Activated CD8-positive, alpha-beta T cell treated with anti-CD3 and anti-CD28 coated beads, Interleukin-2, amount 10 ng/mL, durations not matched to agents 7 days and 5 days (primary cell): ENCODE measurements around the gene SHB. TPM values are rescaled to one million over a fixed set of nuclear protein-coding genes. Genes with fewer than 3 reads are reported as not detected.

Source experiments
- ATAC-seq: fragments of 150-1000 bp; cut with Tn5 transposase; one replicate; pipeline ENCODE4 v1.10.0; 2021; ENCODE audit warnings: moderate library complexity
- CTCF ChIA-PET: fragments of 350-600 bp; sonication (Branson Sonifier 250); formaldehyde crosslinking; loops from one replicate; lab custom pipeline; 2021; ENCODE audit warnings: antibody characterized with exemption; lab: Charles Lee
- POLR2A ChIA-PET: fragments of 350-600 bp; sonication (Branson Sonifier 250); formaldehyde crosslinking; loops from one replicate; lab custom pipeline; 2021; ENCODE audit warnings: antibody characterized with exemption; lab: Charles Lee
- DNase-seq: peaks from one replicate; pipeline ENCODE4 v3.0.0-alpha.2; 2020
- H3K27ac Mint-ChIP-seq: one replicate; pipeline ENCODE4 v1.8.0; 2021; ENCODE audit warnings: mild to moderate bottlenecking, mixed read lengths
- H3K27me3 Mint-ChIP-seq: one replicate; pipeline ENCODE4 v1.8.0; 2021; ENCODE audit warnings: low read depth, mixed read lengths
- H3K36me3 Mint-ChIP-seq: one replicate; pipeline ENCODE4 v1.8.0; 2021; ENCODE audit warnings: low read depth, mixed read lengths
- H3K4me1 Mint-ChIP-seq: one replicate; pipeline ENCODE4 v1.8.0; 2021; ENCODE audit warnings: low read depth, mixed read lengths
- H3K4me3 Mint-ChIP-seq: one replicate; pipeline ENCODE4 v1.8.0; 2021; ENCODE audit warnings: mild to moderate bottlenecking, mixed read lengths
- H3K9me3 Mint-ChIP-seq: one replicate; pipeline ENCODE4 v1.8.0; 2022; ENCODE audit warnings: mixed read lengths; ENCODE audit not compliant: insufficient read depth
- total RNA-seq, 2 experiments: library from RNA; stranded (reverse); gene quantifications; one replicate each; pipeline ENCODE4 v1.2.3, GENCODE V29; 2021

Gene SHB
- total RNA-seq, 2 experiments from 2014 or later: 0.57 to 0.58 TPM

GRCh38 chr9:37906312-37907239, 162.5 kb downstream of the SHB start:
- Mint-ChIP-seq H3K27ac (no peak overlapping the region), H3K36me3 (peaks cover 2% of the 10 kb centered on the region), H3K4me1 (peaks cover 27% of the 10 kb centered on the region), H3K9me3 (no peaks in the 10 kb centered on the region), H3K27me3 (no peaks in the 10 kb centered on the region), H3K4me3 (no peak overlapping the region)
- ATAC-seq: no peak
- ChIA-PET POLR2A (no interaction called here), CTCF (no interaction called here)
- no peak for DNase-seq

- H3K4me1 Mint-ChIP-seq: peaks cover 29% of the 10 kb centered on the region
- no peaks in the 10 kb centered on the region for H3K9me3 Mint-ChIP-seq
- DNase-seq (no peak), ATAC-seq (no peak)
- ChIA-PET CTCF (no interaction called here), POLR2A (no interaction called here)
- H3K27me3 Mint-ChIP-seq: no peaks in the 10 kb centered on the region
- H3K4me3 Mint-ChIP-seq: no peak overlapping the region
- H3K27ac Mint-ChIP-seq: no peak overlapping the region
- H3K36me3 Mint-ChIP-seq: peaks cover 2% of the 10 kb centered on the region
These were observed 163.3 kb downstream of the SHB start for GRCh38 chr9:37905776-37906175.

- DNase-seq: no peak
- ChIA-PET CTCF (interaction anchor here (1.0 to 1.5 kb wide), 3 partner anchors 8 to 313 kb away, joined by 3 to 6 read pairs (median 3); partner anchors contain the start of gene TOMM5), POLR2A (no interaction called here)
- Mint-ChIP-seq H3K27ac (peak overlapping the region; percentile 92), H3K4me1 (peaks cover 32% of the 10 kb centered on the region), H3K36me3 (peaks cover 2% of the 10 kb centered on the region), H3K9me3 (no peaks in the 10 kb centered on the region), H3K4me3 (peak overlapping the region; percentile 87), H3K27me3 (no peaks in the 10 kb centered on the region)
- ATAC-seq: no peak
These were observed 163.9 kb downstream of the SHB start for GRCh38 chr9:37905131-37905505.

- ATAC-seq (no peak), DNase-seq (no peak)
- Mint-ChIP-seq H3K36me3 (peaks cover 2% of the 10 kb centered on the region), H3K4me3 (peak overlapping the region; percentile 87), H3K4me1 (peaks cover 32% of the 10 kb centered on the region), H3K9me3 (no peaks in the 10 kb centered on the region), H3K27ac (peak overlapping the region; percentile 92), H3K27me3 (no peaks in the 10 kb centered on the region)
- ChIA-PET POLR2A (no interaction called here), CTCF (interaction anchor here (0.6 to 1.5 kb wide), 6 partner anchors 9 to 312 kb away, joined by 3 to 6 read pairs (median 3); partner anchors contain the start of gene TOMM5)
These were observed 164.4 kb downstream of the SHB start for GRCh38 chr9:37904445-37905130.

GRCh38 chr9:37903647-37904444, 165.2 kb downstream of the SHB start, which contains the start of gene SLC25A51:
Gene SLC25A51, minus strand, starts transcription at chr9:37904127. Its CDS starts 15,577 bp downstream, at chr9:37888550.
- CTCF ChIA-PET: interaction anchor here (0.7 to 2.9 kb wide), 14 partner anchors 10 to 312 kb away, joined by 3 to 14 read pairs (median 4); partner anchors contain the start of genes EXOSC3 and TOMM5
- ATAC-seq: peak; percentile 89
- POLR2A ChIA-PET: interaction anchor here (0.8 to 1.4 kb wide), 3 partner anchors 102 to 312 kb away, joined by 3 to 6 read pairs (median 3); partner anchors contain the start of gene EXOSC3
- H3K4me1 Mint-ChIP-seq: peaks cover 32% of the 10 kb centered on the region
- peak within 1 kb of the TSS; percentile 87 for H3K4me3 Mint-ChIP-seq
- H3K27me3 Mint-ChIP-seq: no peaks in the 10 kb centered on the region
- peak; percentile 96 for DNase-seq
- H3K36me3 Mint-ChIP-seq: peaks cover 5% of the 10 kb centered on the region
- no peaks in the 10 kb centered on the region for H3K9me3 Mint-ChIP-seq
- peak within 1 kb of the TSS; percentile 92 for H3K27ac Mint-ChIP-seq

GRCh38 chr9:37902796-37903646, 166.0 kb downstream of the SHB start:
- Mint-ChIP-seq H3K4me3 (peak overlapping the region; percentile 87), H3K9me3 (no peaks in the 10 kb centered on the region), H3K4me1 (peaks cover 32% of the 10 kb centered on the region), H3K27me3 (no peaks in the 10 kb centered on the region), H3K36me3 (peaks cover 8% of the 10 kb centered on the region), H3K27ac (peak overlapping the region; percentile 92)
- DNase-seq (no peak), ATAC-seq (peak; percentile 7)
- CTCF ChIA-PET: interaction anchor here (1.3 to 2.9 kb wide), 9 partner anchors 10 to 311 kb away, joined by 3 to 14 read pairs (median 4); partner anchors contain the start of genes EXOSC3 and TOMM5
- POLR2A ChIA-PET: interaction anchor here (0.5 to 1.4 kb wide), 4 partner anchors 77 to 311 kb away, joined by 3 to 6 read pairs (median 3); partner anchors contain the start of gene EXOSC3

- ChIA-PET POLR2A (interaction anchor here (0.5 kb wide), 1 partner anchor 76 kb away, joined by 3 read pairs; no protein-coding TSS in a partner anchor), CTCF (interaction anchor here (1.0 to 2.9 kb wide), 6 partner anchors 12 to 310 kb away, joined by 3 to 14 read pairs (median 4); partner anchors contain the start of gene TOMM5)
- no peak overlapping the region for H3K27ac Mint-ChIP-seq
- no peak overlapping the region for H3K4me3 Mint-ChIP-seq
- H3K36me3 Mint-ChIP-seq: peaks cover 13% of the 10 kb centered on the region
- peaks cover 36% of the 10 kb centered on the region for H3K4me1 Mint-ChIP-seq
- H3K27me3 Mint-ChIP-seq: no peaks in the 10 kb centered on the region
- DNase-seq: no peak
- no peaks in the 10 kb centered on the region for H3K9me3 Mint-ChIP-seq
- no peak for ATAC-seq
These were observed 166.9 kb downstream of the SHB start for GRCh38 chr9:37902131-37902530.

GRCh38 chr9:37899041-37899440, 170.0 kb downstream of the SHB start:
- POLR2A ChIA-PET: interaction anchor here (0.6 to 1.1 kb wide), 2 partner anchors 9 to 39 kb away, joined by 3 read pairs; no protein-coding TSS in a partner anchor

GRCh38 chr9:37897665-37898064, 171.4 kb downstream of the SHB start:
- Mint-ChIP-seq H3K27ac (no peak overlapping the region), H3K9me3 (no peaks in the 10 kb centered on the region), H3K36me3 (peaks cover 41% of the 10 kb centered on the region), H3K4me3 (no peak overlapping the region), H3K27me3 (no peaks in the 10 kb centered on the region), H3K4me1 (peaks cover 20% of the 10 kb centered on the region)
- ChIA-PET CTCF (interaction anchor here (1.0 kb wide), 1 partner anchor 16 kb away, joined by 3 read pairs; no protein-coding TSS in a partner anchor), POLR2A (no interaction called here)
- ATAC-seq (no peak), DNase-seq (no peak)

More at GRCh38 chr9:37899041-37899440, 170.0 kb downstream of the SHB start:
- Mint-ChIP-seq H3K9me3 (no peaks in the 10 kb centered on the region), H3K4me3 (no peak overlapping the region), H3K4me1 (peaks cover 24% of the 10 kb centered on the region), H3K27ac (no peak overlapping the region), H3K36me3 (peaks cover 31% of the 10 kb centered on the region), H3K27me3 (no peaks in the 10 kb centered on the region)
- CTCF ChIA-PET: interaction anchor here (1.0 kb wide), 1 partner anchor 9 kb away, joined by 3 read pairs; no protein-coding TSS in a partner anchor
- no peak for ATAC-seq
- no peak for DNase-seq

- H3K36me3 Mint-ChIP-seq: peaks cover 61% of the 10 kb centered on the region
- CTCF ChIA-PET: interaction anchor here (1.4 kb wide), 1 partner anchor 11 kb away, joined by 7 read pairs; no protein-coding TSS in a partner anchor
- POLR2A ChIA-PET: no interaction called here
- no peaks in the 10 kb centered on the region for H3K27me3 Mint-ChIP-seq
- no peak for DNase-seq
- no peaks in the 10 kb centered on the region for H3K4me1 Mint-ChIP-seq
- no peak overlapping the region for H3K27ac Mint-ChIP-seq
- no peaks in the 10 kb centered on the region for H3K9me3 Mint-ChIP-seq
- no peak for ATAC-seq
- H3K4me3 Mint-ChIP-seq: no peak overlapping the region
These were observed 177.0 kb downstream of the SHB start for GRCh38 chr9:37892063-37892462.
